ENCODE data around the gene NELL1.

Gene NELL1

DNA sequence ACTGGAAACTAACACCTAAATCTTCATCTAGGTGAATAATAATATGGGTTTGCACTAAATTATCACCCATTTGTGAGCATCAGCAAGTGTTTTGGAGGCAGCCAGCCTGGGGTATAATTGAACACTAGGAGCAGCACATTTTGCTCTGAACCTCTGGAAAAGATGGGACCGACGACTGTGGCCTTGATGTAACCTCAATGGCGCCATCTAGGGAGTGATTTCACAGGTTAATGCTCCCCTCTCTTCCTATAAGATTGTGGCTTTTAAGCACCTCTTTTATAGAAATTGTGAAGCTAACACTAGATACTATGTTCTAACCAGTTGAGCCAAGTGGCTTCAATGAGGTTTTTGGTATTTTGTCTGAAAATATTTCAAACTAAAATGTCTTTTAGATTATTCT, 203.7 kb downstream of the NELL1 start:
- Histone ChIP-seq H3K27me3 (replicated peaks; ENCODE audit: control insufficient read depth, insufficient read depth, low read length) (no peaks in the 10 kb centered on the region), H3K36me3 (ENCODE audit: control insufficient read depth, insufficient read depth, low read length) (no peaks in the 10 kb centered on the region), H3K4me3 (replicated peaks; ENCODE audit: low read depth, low read length) (no peak overlapping the region)
- TF ChIP-seq, protein P1, sequence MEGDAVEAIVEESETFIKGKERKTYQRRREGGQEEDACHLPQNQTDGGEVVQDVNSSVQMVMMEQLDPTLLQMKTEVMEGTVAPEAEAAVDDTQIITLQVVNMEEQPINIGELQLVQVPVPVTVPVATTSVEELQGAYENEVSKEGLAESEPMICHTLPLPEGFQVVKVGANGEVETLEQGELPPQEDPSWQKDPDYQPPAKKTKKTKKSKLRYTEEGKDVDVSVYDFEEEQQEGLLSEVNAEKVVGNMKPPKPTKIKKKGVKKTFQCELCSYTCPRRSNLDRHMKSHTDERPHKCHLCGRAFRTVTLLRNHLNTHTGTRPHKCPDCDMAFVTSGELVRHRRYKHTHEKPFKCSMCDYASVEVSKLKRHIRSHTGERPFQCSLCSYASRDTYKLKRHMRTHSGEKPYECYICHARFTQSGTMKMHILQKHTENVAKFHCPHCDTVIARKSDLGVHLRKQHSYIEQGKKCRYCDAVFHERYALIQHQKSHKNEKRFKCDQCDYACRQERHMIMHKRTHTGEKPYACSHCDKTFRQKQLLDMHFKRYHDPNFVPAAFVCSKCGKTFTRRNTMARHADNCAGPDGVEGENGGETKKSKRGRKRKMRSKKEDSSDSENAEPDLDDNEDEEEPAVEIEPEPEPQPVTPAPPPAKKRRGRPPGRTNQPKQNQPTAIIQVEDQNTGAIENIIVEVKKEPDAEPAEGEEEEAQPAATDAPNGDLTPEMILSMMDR (IDR thresholded peaks at IDR 0.05; ENCODE audit: insufficient read depth, low read length, poor library complexity, severe bottlenecking) = peak; percentile 63
- no peak for DNase-seq (ENCODE audit: extremely low read depth, insufficient read length)

DNA sequence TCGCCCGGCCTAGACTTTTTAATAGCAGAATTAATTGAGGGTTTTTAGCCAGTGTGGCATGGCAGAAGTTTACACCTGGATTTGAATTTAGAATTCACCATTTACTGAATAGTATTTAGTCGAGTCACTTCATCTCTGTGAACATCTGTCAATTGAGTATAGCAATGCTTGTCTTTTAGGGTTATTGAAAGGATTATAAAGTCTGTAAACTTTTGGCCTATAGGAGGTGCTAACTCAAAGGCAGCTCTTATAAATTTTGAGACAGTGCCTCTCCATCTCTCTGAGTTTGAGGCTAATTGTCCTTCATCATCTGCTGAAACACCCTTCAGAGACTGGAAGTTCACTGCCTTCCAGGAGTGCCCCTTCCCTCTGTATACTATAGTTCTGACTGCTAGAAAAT, 205.0 kb downstream of the NELL1 start:
- TF ChIP-seq, protein P1 (IDR thresholded peaks at IDR 0.05; ENCODE audit: insufficient read depth, low read length, poor library complexity, severe bottlenecking) = peak; percentile 23
- DNase-seq (ENCODE audit: extremely low read depth, insufficient read length) = no peak
- H3K36me3 ChIP-seq (ENCODE audit: control insufficient read depth, insufficient read depth, low read length) = no peaks in the 10 kb centered on the region
- H3K27me3 ChIP-seq (replicated peaks; ENCODE audit: control insufficient read depth, insufficient read depth, low read length) = no peaks in the 10 kb centered on the region
- H3K4me3 ChIP-seq (replicated peaks; ENCODE audit: low read depth, low read length) = no peak overlapping the region

DNA sequence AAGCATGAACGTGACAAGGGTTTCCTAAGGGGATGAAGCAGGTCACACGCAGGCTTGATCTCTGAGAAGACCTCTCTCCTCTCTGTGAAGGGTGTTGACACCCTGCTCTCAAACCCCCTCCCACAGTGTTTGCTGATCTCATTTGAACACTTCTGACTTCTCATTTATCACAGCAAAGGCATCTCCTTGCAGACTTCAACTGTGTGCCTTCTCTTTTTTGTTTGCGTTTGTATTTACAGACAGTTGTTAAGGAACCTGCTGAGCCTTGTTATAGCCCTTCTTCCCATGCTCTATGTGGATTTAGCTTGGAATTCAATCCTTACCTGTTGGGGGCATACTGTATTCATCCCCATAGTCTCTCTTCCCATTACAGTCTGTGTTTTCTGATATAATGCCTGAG, 206.5 kb downstream of the NELL1 start:
- no peaks in the 10 kb centered on the region for H3K27me3 ChIP-seq (replicated peaks; ENCODE audit: control insufficient read depth, insufficient read depth, low read length)
- H3K4me3 ChIP-seq (replicated peaks; ENCODE audit: low read depth, low read length) = no peak overlapping the region
- TF ChIP-seq, protein P1 (IDR thresholded peaks at IDR 0.05; ENCODE audit: insufficient read depth, low read length, poor library complexity, severe bottlenecking) = no peak
- no peak for DNase-seq (ENCODE audit: extremely low read depth, insufficient read length)
- no peaks in the 10 kb centered on the region for H3K36me3 ChIP-seq (ENCODE audit: control insufficient read depth, insufficient read depth, low read length)

DNA sequence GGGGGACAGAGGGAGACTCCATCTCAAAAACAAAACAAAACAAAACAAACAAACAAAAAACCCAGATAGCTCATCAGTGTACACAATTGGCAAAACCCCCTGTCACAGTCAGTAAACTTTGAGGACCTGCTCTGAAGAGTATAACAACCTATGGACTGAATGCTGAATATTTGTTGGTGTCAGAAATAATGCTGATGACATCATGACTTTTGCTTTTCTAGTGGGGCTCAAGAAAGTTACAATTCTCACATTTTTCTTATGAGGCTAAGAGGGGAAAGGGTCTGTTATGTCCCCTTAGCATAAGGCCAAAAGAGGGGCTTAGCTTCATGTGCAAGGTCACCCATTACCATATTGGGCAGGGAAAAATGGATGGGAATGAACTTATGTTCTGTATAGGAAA, 207.4 kb downstream of the NELL1 start:
- DNase-seq (ENCODE audit: extremely low read depth, insufficient read length) = no peak
- Histone ChIP-seq H3K4me3 (replicated peaks; ENCODE audit: low read depth, low read length) (no peak overlapping the region), H3K27me3 (replicated peaks; ENCODE audit: control insufficient read depth, insufficient read depth, low read length) (no peaks in the 10 kb centered on the region), H3K36me3 (ENCODE audit: control insufficient read depth, insufficient read depth, low read length) (no peaks in the 10 kb centered on the region)
- TF ChIP-seq, protein P1 (IDR thresholded peaks at IDR 0.05; ENCODE audit: insufficient read depth, low read length, poor library complexity, severe bottlenecking) = no peak

DNA sequence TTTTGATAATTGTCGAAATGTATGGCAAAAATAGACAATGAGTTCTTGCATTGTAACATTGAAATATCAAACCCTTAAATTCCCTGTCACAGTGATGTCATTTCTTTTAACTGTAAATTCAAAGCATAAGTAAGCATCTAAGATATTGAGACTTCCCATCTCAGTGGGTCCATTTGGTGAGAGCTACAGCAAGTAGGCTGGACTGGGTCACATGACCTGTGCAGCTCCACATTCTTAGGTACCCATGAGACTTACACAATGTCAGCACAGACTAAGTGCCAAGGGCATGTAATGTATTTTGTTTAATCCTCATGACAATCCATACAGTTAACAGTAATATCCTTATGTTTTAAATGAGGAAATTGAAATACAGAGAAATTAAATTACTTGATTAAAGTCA, 210.7 kb downstream of the NELL1 start:
- Histone ChIP-seq H3K4me3 (replicated peaks; ENCODE audit: low read depth, low read length) (no peak overlapping the region), H3K36me3 (ENCODE audit: control insufficient read depth, insufficient read depth, low read length) (no peaks in the 10 kb centered on the region), H3K27me3 (replicated peaks; ENCODE audit: control insufficient read depth, insufficient read depth, low read length) (no peaks in the 10 kb centered on the region; the same call in 1 of the 2 replicates)
- no peak for DNase-seq (ENCODE audit: extremely low read depth, insufficient read length)
- TF ChIP-seq, protein P1 (IDR thresholded peaks at IDR 0.05; ENCODE audit: insufficient read depth, low read length, poor library complexity, severe bottlenecking) = no peak

Measured in GM06990 (cell line).